ENCODE measurements around the gene CDH24. TPM values are rescaled to one million over a fixed set of nuclear protein-coding genes. Genes with fewer than 3 reads are reported as not detected.

CDH24 gene
- total and polyA plus RNA-seq, 2 of the 13 experiments (the other 11 are each of a cell fraction or from before 2014, with no cell fraction given) = 0.69 to 0.99 TPM

GRCh38 chr14:23071244-23071920, 14.1 kb upstream of the CDH24 start (continued):
- TF ChIP-seq USF2 (IDR thresholded peaks at IDR 0.05; ENCODE audit: low read depth, low read length) (no peak), USF2 (CRISPR knock-in tag; IDR thresholded peaks at IDR 0.05; ENCODE audit: borderline replicate concordance) (peak; percentile 15; the same call in 1 of the 2 replicates), ZNF564 (CRISPR knock-in tag; IDR thresholded peaks at IDR 0.05) (peak; percentile 59; the same call in 1 of the 2 replicates), KIAA2018 (CRISPR knock-in tag; IDR thresholded peaks at IDR 0.05; ENCODE audit: borderline replicate concordance) (no peak), ZBTB21 (CRISPR knock-in tag; IDR thresholded peaks at IDR 0.05) (no peak; the same call in 1 of the 2 replicates), ZNF354B (CRISPR knock-in tag; IDR thresholded peaks at IDR 0.05) (no peak), ZBTB4 (CRISPR knock-in tag; IDR thresholded peaks at IDR 0.05; ENCODE audit: borderline replicate concordance) (no peak), FOXA3 (CRISPR knock-in tag; IDR thresholded peaks at IDR 0.05) (peak; percentile 68), PHF8 (CRISPR knock-in tag; IDR thresholded peaks at IDR 0.05) (peak; percentile 88), CREB3 (CRISPR knock-in tag; IDR thresholded peaks at IDR 0.05) (no peak), DPF2 (CRISPR knock-in tag; IDR thresholded peaks at IDR 0.05; ENCODE audit: borderline replicate concordance, low read depth) (no peak), RAD51 (IDR thresholded peaks at IDR 0.05; ENCODE audit: borderline replicate concordance) (no peak), MXD1 (CRISPR knock-in tag; IDR thresholded peaks at IDR 0.05) (peak; percentile 82; the same call in 1 of the 2 replicates)
